ENCODE results near the gene EXOC6B. TPM values are rescaled to one million over a fixed set of nuclear protein-coding genes. Genes with fewer than 3 reads are reported as not detected.

The EXOC6B gene
- total and polyA plus RNA-seq, 2 donors from 2014 or later: 5.9 to 31.3 TPM

GRCh38 chr2:72619626-72620025 is 206.2 kb downstream of the EXOC6B start:
- intact Hi-C loops (cut with DNase I): no loop called here
- FAIRE-seq (no peak), DNase-seq (no peak)
- Histone ChIP-seq H3K4me1 (ENCODE audit: control insufficient read depth in 2 of 3, insufficient read depth in 2 of 3, low read depth in 1 of 3, low read length in 3 of 3) (no peaks in the 10 kb centered on the region), H3K27me3 (ENCODE audit: control insufficient read depth, insufficient read depth, low read length) (no peaks in the 10 kb centered on the region), H3K4me3 (ENCODE audit: low read length in 3 of 3) (no peak overlapping the region), H3K9ac (ENCODE audit: low read length in 3 of 3) (no peak overlapping the region), H3K36me3 (ENCODE audit: control insufficient read depth in 2 of 3, insufficient read depth in 3 of 3, low read length in 3 of 3) (no peaks in the 10 kb centered on the region), H3K9me3 (ENCODE audit: control insufficient read depth in 2 of 3, insufficient read depth in 1 of 3, low read length in 3 of 3) (peaks cover 0 to 7% (median 0%) of the 10 kb centered on the region in 3 donors), H3K27ac (ENCODE audit: low read depth in 2 of 2, low read length in 2 of 2) (no peak overlapping the region)
- TF ChIP-seq CTCF (IDR thresholded peaks at IDR 0.05; ENCODE audit: borderline replicate concordance, extremely low read depth, insufficient read depth): no peak

GRCh38 chr2:72613931-72614330 is 211.9 kb downstream of the EXOC6B start:
- Histone ChIP-seq H3K4me3 (ENCODE audit: low read length in 3 of 3) (no peak overlapping the region), H3K36me3 (ENCODE audit: control insufficient read depth in 2 of 3, insufficient read depth in 3 of 3, low read length in 3 of 3) (no peaks in the 10 kb centered on the region), H3K4me1 (ENCODE audit: control insufficient read depth in 2 of 3, insufficient read depth in 2 of 3, low read depth in 1 of 3, low read length in 3 of 3) (no peaks in the 10 kb centered on the region), H3K27me3 (ENCODE audit: control insufficient read depth, insufficient read depth, low read length) (no peaks in the 10 kb centered on the region), H3K27ac (ENCODE audit: low read depth in 2 of 2, low read length in 2 of 2) (no peak overlapping the region), H3K9me3 (ENCODE audit: control insufficient read depth in 2 of 3, insufficient read depth in 1 of 3, low read length in 3 of 3) (peaks cover 0 to 7% (median 0%) of the 10 kb centered on the region in 3 donors), H3K9ac (ENCODE audit: low read length in 3 of 3) (no peak overlapping the region)
- intact Hi-C loops (cut with DNase I): no loop called here
- TF ChIP-seq CTCF (IDR thresholded peaks at IDR 0.05; ENCODE audit: borderline replicate concordance, extremely low read depth, insufficient read depth): no peak
- no peak for DNase-seq
- no peak for FAIRE-seq

GRCh38 chr2:72612614-72613160 is 213.1 kb downstream of the EXOC6B start:
- DNase-seq (no peak), FAIRE-seq (no peak)
- H3K4me3 ChIP-seq (ENCODE audit: low read length in 3 of 3): no peak overlapping the region
- H3K27me3 ChIP-seq (ENCODE audit: control insufficient read depth, insufficient read depth, low read length): no peaks in the 10 kb centered on the region
- H3K36me3 ChIP-seq (ENCODE audit: control insufficient read depth in 2 of 3, insufficient read depth in 3 of 3, low read length in 3 of 3): no peaks in the 10 kb centered on the region
- no peak for TF ChIP-seq CTCF (IDR thresholded peaks at IDR 0.05; ENCODE audit: borderline replicate concordance, extremely low read depth, insufficient read depth)
- H3K4me1 ChIP-seq (ENCODE audit: control insufficient read depth in 2 of 3, insufficient read depth in 2 of 3, low read depth in 1 of 3, low read length in 3 of 3): no peaks in the 10 kb centered on the region
- intact Hi-C loops (cut with DNase I): no loop called here
- H3K9ac ChIP-seq (ENCODE audit: low read length in 3 of 3): no peak overlapping the region
- peaks cover 0 to 7% (median 0%) of the 10 kb centered on the region in 3 donors for H3K9me3 ChIP-seq (ENCODE audit: control insufficient read depth in 2 of 3, insufficient read depth in 1 of 3, low read length in 3 of 3)
- no peak overlapping the region for H3K27ac ChIP-seq (ENCODE audit: low read depth in 2 of 2, low read length in 2 of 2)

- no peak overlapping the region for H3K27ac ChIP-seq (ENCODE audit: low read depth in 2 of 2, low read length in 2 of 2)
- H3K4me1 ChIP-seq (ENCODE audit: control insufficient read depth in 2 of 3, insufficient read depth in 2 of 3, low read depth in 1 of 3, low read length in 3 of 3): no peaks in the 10 kb centered on the region
- FAIRE-seq (no peak), DNase-seq (no peak)
- H3K36me3 ChIP-seq (ENCODE audit: control insufficient read depth in 2 of 3, insufficient read depth in 3 of 3, low read length in 3 of 3): no peaks in the 10 kb centered on the region
- no peak for TF ChIP-seq CTCF (IDR thresholded peaks at IDR 0.05; ENCODE audit: borderline replicate concordance, extremely low read depth, insufficient read depth)
- no peak overlapping the region for H3K4me3 ChIP-seq (ENCODE audit: low read length in 3 of 3)
- H3K27me3 ChIP-seq (ENCODE audit: control insufficient read depth, insufficient read depth, low read length): no peaks in the 10 kb centered on the region
- intact Hi-C loops (cut with DNase I): no loop called here
- no peak overlapping the region for H3K9ac ChIP-seq (ENCODE audit: low read length in 3 of 3)
- no peaks in the 10 kb centered on the region for H3K9me3 ChIP-seq (ENCODE audit: control insufficient read depth in 2 of 3, insufficient read depth in 1 of 3, low read length in 3 of 3)
Observed at GRCh38 chr2:72607189-72607588, 218.6 kb downstream of the EXOC6B start.
